K562 (cell line): ENCODE data around the gene TARBP1. TPM values are rescaled to one million over a fixed set of nuclear protein-coding genes. Genes with fewer than 3 reads are reported as not detected.
A peak's percentile ranks its signal among the peaks of the same experiment; 100 is the strongest.

Experiments used
- ARHGAP35 ChIP-seq: fragments of 450-650 bp; IDR thresholded peaks from 2 replicates; pipeline ENCODE4 v1.6.1; 2018; ENCODE audit not compliant: partially characterized antibody
- CBX3 ChIP-seq, 2 experiments: IDR thresholded peaks; 1 replicate in 1 of 2; 2 replicates in 1 of 2; pipeline ENCODE4 v1.6.1; 2012; ENCODE audit warnings: inconsistent platforms in 2 of 2, low read length in 2 of 2, borderline replicate concordance in 1 of 2, control low read depth in 1 of 2
- DACH1 ChIP-seq: fragments of 450-650 bp; IDR thresholded peaks from 2 replicates; pipeline ENCODE4 v1.6.1; 2018; ENCODE audit not compliant: partially characterized antibody
- EP400 ChIP-seq: fragments of 450-650 bp; IDR thresholded peaks from 2 replicates; pipeline ENCODE4 v1.6.1; 2017; ENCODE audit warnings: antibody characterized with exemption, mild to moderate bottlenecking, moderate library complexity
- FUS ChIP-seq: fragments of 200-400 bp; formaldehyde crosslinking; optimal IDR thresholded peaks from 2 replicates; pipeline ENCODE3; 2017; ENCODE audit warnings: low read depth, low read length
- HDGF ChIP-seq: fragments of 450-650 bp; IDR thresholded peaks from 2 replicates; pipeline ENCODE4 v1.6.1; 2016
- HNRNPH1 ChIP-seq: fragments of 200-400 bp; formaldehyde crosslinking; optimal IDR thresholded peaks from 2 replicates; pipeline ENCODE3; 2017; ENCODE audit warnings: low read depth, mild to moderate bottlenecking, low read length, moderate library complexity
- KAT8 ChIP-seq: fragments of 450-650 bp; IDR thresholded peaks from 2 replicates; pipeline ENCODE4 v1.6.1; 2016; ENCODE audit warnings: low read depth, mild to moderate bottlenecking
- MEIS2 ChIP-seq: fragments of 450-650 bp; IDR thresholded peaks from 2 replicates; pipeline ENCODE4 v1.6.1; 2014; ENCODE audit warnings: mild to moderate bottlenecking; ENCODE audit not compliant: partially characterized antibody
- POLR2AphosphoS5 ChIP-seq: IDR thresholded peaks from 2 replicates; pipeline ENCODE4 v1.6.1; 2011; ENCODE audit warnings: mild to moderate bottlenecking, low read depth, low read length, moderate library complexity; ENCODE audit not compliant: control insufficient read depth, insufficient read depth
- POU5F1 ChIP-seq: fragments of 150-350 bp; IDR thresholded peaks from 2 replicates; pipeline ENCODE4 v1.6.1; 2014; ENCODE audit warnings: borderline replicate concordance, low read length, low read depth, mild to moderate bottlenecking; ENCODE audit not compliant: partially characterized antibody
- RBBP5 ChIP-seq: fragments of 200-600 bp; sonication (generic); IDR thresholded peaks from 2 replicates; pipeline ENCODE4 v1.6.1; 2012; ENCODE audit warnings: borderline replicate concordance, mild to moderate bottlenecking, low read length, control low read depth, inconsistent platforms; ENCODE audit not compliant: insufficient read depth, poor library complexity, severe bottlenecking
- RBM39 ChIP-seq: fragments of 200-400 bp; formaldehyde crosslinking; optimal IDR thresholded peaks from 2 replicates; pipeline ENCODE3; 2018; ENCODE audit warnings: low read depth, low read length
- SIN3A ChIP-seq, 2 experiments: fragments of 150-350 bp in 1 of 2; IDR thresholded peaks; 2 replicates each; pipeline ENCODE4 v1.6.1; 2011 to 2016; ENCODE audit warnings: borderline replicate concordance in 2 of 2, low read depth in 2 of 2, low read length in 2 of 2, mild to moderate bottlenecking in 2 of 2, moderate library complexity in 2 of 2; ENCODE audit not compliant: control insufficient read depth in 1 of 2
- SMARCA4 ChIP-seq: fragments of 450-650 bp; IDR thresholded peaks from 2 replicates; pipeline ENCODE4 v1.6.1; 2016
- polyA plus RNA-seq, 8 experiments: library from polyadenylated mRNA; depleted of rRNA in 4 of 8; stranded (reverse) in 5 of 8; unstranded in 3 of 8; fragments of >200 nt; fragmentation: Nextera tagmentation in 2 of 8; fragmentation: Illumina TruSeq in 1 of 8; extraction: Ambion mirVana in 2 of 8; extraction: Trizol in 1 of 8; gene quantifications; 2 replicates each; pipeline versions ENCODE4 v1.2.1 to v1.2.3, GENCODE V29; 2011 to 2014; ENCODE audit warnings: inconsistent platforms in 1 of 8, missing spikeins in 1 of 8
- total RNA-seq, 7 experiments: library from RNA; depleted of rRNA in 6 of 7; stranded (reverse); fragments of >200 nt in 6 of 7; fragmentation: Illumina TruSeq in 2 of 7; extraction: Trizol in 2 of 7; gene quantifications; 2 replicates each; pipeline versions ENCODE4 v1.2.1 to v1.2.3, GENCODE V29; 2011 to 2021; ENCODE audit warnings: low replicate concordance in 1 of 7
- TF ChIP-seq, protein P1 (sequence below): fragments of 450-650 bp; IDR thresholded peaks from 2 replicates; pipeline ENCODE4 v1.6.1; 2017; ENCODE audit warnings: mild to moderate bottlenecking, moderate library complexity
- TF ChIP-seq, protein P2 (sequence below): IDR thresholded peaks from 2 replicates; pipeline ENCODE4 v1.6.1; 2016; ENCODE audit warnings: missing genetic modification characterization, missing compliant biosample characterization
- TF ChIP-seq, protein P3 (sequence below): fragments of 450-650 bp; conservative IDR thresholded peaks from 2 replicates; pipeline ENCODE4 v1.6.1; 2016; ENCODE audit warnings: missing genetic modification characterization, low read depth, mild to moderate bottlenecking, control low read depth, missing compliant biosample characterization

Gene TARBP1
- total and polyA plus RNA-seq, 9 of the 15 experiments (the other 6 are each of a cell fraction or from before 2014, with no cell fraction given): 8.8 to 48.0 (median 22.9) TPM

GRCh38 chr1:234478481-234479309 is at the start of gene TARBP1 (continued):
- peak in 1 of 2 experiments; percentile 57; a peak in 1 of 4 replicates for TF ChIP-seq SIN3A (IDR thresholded peaks at IDR 0.05; ENCODE audit: borderline replicate concordance in 2 of 2, control insufficient read depth in 1 of 2, low read depth in 2 of 2, low read length in 2 of 2)
- no peak for TF ChIP-seq RBM39
- peak; percentile 78 for TF ChIP-seq RBBP5
- TF ChIP-seq SMARCA4: no peak
- TF ChIP-seq, protein P1, sequence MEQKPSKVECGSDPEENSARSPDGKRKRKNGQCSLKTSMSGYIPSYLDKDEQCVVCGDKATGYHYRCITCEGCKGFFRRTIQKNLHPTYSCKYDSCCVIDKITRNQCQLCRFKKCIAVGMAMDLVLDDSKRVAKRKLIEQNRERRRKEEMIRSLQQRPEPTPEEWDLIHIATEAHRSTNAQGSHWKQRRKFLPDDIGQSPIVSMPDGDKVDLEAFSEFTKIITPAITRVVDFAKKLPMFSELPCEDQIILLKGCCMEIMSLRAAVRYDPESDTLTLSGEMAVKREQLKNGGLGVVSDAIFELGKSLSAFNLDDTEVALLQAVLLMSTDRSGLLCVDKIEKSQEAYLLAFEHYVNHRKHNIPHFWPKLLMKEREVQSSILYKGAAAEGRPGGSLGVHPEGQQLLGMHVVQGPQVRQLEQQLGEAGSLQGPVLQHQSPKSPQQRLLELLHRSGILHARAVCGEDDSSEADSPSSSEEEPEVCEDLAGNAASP: no peak
- TF ChIP-seq CBX3 (IDR thresholded peaks at IDR 0.05; ENCODE audit: borderline replicate concordance in 1 of 2, low read length in 2 of 2): no peak
- TF ChIP-seq, protein P2, sequence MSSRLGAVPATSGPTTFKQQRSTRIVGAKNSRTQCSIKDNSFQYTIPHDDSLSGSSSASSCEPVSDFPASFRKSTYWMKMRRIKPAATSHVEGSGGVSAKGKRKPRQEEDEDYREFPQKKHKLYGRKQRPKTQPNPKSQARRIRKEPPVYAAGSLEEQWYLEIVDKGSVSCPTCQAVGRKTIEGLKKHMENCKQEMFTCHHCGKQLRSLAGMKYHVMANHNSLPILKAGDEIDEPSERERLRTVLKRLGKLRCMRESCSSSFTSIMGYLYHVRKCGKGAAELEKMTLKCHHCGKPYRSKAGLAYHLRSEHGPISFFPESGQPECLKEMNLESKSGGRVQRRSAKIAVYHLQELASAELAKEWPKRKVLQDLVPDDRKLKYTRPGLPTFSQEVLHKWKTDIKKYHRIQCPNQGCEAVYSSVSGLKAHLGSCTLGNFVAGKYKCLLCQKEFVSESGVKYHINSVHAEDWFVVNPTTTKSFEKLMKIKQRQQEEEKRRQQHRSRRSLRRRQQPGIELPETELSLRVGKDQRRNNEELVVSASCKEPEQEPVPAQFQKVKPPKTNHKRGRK (tag): no peak
- peak; percentile 23 for TF ChIP-seq FUS
- peak; percentile 38; the same call in 1 of the 2 replicates for TF ChIP-seq EP400
- no peak for TF ChIP-seq HNRNPH1
- TF ChIP-seq ARHGAP35: no peak
- TF ChIP-seq DACH1: no peak
- TF ChIP-seq KAT8: no peak
- TF ChIP-seq POLR2AphosphoS5: peak; percentile 44
- TF ChIP-seq HDGF: no peak
- TF ChIP-seq MEIS2: peak; percentile 63
- no peak for TF ChIP-seq POU5F1
- TF ChIP-seq, protein P3, sequence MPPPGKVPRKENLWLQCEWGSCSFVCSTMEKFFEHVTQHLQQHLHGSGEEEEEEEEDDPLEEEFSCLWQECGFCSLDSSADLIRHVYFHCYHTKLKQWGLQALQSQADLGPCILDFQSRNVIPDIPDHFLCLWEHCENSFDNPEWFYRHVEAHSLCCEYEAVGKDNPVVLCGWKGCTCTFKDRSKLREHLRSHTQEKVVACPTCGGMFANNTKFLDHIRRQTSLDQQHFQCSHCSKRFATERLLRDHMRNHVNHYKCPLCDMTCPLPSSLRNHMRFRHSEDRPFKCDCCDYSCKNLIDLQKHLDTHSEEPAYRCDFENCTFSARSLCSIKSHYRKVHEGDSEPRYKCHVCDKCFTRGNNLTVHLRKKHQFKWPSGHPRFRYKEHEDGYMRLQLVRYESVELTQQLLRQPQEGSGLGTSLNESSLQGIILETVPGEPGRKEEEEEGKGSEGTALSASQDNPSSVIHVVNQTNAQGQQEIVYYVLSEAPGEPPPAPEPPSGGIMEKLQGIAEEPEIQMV (tag): no peak
